ENCODE data around the gene SIX4.

DNA sequence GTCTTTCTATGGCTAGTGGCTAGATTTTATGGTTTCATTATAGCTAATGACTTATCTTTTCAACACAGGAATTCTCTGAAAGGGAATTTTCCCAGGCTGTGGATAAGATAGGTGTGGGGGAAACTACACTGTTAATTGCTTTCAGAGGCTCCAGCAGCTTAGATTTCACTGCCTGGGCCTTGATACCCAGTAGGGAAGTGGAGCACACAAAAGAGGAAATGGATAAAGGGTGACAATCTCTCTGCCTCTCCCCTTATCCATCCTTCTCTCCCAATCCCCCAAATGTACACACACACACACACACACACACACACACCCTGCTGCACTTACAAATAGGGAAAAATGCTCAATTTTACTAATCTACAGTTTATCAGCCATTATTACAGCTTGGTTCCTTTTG lies 19.1 kb downstream of the SIX4 start:
- TF ChIP-seq, protein P1, sequence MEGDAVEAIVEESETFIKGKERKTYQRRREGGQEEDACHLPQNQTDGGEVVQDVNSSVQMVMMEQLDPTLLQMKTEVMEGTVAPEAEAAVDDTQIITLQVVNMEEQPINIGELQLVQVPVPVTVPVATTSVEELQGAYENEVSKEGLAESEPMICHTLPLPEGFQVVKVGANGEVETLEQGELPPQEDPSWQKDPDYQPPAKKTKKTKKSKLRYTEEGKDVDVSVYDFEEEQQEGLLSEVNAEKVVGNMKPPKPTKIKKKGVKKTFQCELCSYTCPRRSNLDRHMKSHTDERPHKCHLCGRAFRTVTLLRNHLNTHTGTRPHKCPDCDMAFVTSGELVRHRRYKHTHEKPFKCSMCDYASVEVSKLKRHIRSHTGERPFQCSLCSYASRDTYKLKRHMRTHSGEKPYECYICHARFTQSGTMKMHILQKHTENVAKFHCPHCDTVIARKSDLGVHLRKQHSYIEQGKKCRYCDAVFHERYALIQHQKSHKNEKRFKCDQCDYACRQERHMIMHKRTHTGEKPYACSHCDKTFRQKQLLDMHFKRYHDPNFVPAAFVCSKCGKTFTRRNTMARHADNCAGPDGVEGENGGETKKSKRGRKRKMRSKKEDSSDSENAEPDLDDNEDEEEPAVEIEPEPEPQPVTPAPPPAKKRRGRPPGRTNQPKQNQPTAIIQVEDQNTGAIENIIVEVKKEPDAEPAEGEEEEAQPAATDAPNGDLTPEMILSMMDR (conservative IDR thresholded peaks at IDR 0.05; ENCODE audit: low read length) = no peak
- no peak for TF ChIP-seq EZH2phosphoT487 (IDR thresholded peaks at IDR 0.05; ENCODE audit: borderline replicate concordance, low read depth, low read length)
